HG03520 (cell line): ENCODE data around the gene GSTA2.
"Not testable (repeated sequence)": the region's sequence is repeated elsewhere in the genome, so short reads cannot be mapped to it uniquely, and the experiment has no call there.

ENCODE experiments used
- ATAC-seq: cut with Tn5 transposase; IDR thresholded peaks from one replicate; pipeline ENCODE4 v1.9.1; 2021; ENCODE audit warnings: mild to moderate bottlenecking, moderate library complexity; ENCODE audit not compliant: unreplicated experiment

Gene GSTA2

GRCh38 chr6:52726741-52727535 lies 36.3 kb downstream of the GSTA2 start:
- no peak for ATAC-seq

- ATAC-seq, result no peak
These were observed 37.1 kb downstream of the GSTA2 start for GRCh38 chr6:52726193-52726542.

- no peak for ATAC-seq
These were observed 37.6 kb downstream of the GSTA2 start for GRCh38 chr6:52725535-52726192.

GRCh38 chr6:52725143-52725534 lies 38.1 kb downstream of the GSTA2 start:
- ATAC-seq, result no peak

GRCh38 chr6:52724406-52725121 lies 38.7 kb downstream of the GSTA2 start:
- peak; percentile 99 for ATAC-seq

- ATAC-seq, result no peak
These were observed 39.3 kb downstream of the GSTA2 start for GRCh38 chr6:52724042-52724405.

- ATAC-seq, result no peak
These were observed 43.0 kb downstream of the GSTA2 start for GRCh38 chr6:52720321-52720720.

GRCh38 chr6:52718550-52718949 lies 44.7 kb downstream of the GSTA2 start:
- ATAC-seq, result no peak

- ATAC-seq, result not testable (repeated sequence)
These were observed 48.5 kb downstream of the GSTA2 start for GRCh38 chr6:52714761-52715160.

- ATAC-seq, result no peak
These were observed 51.1 kb downstream of the GSTA2 start for GRCh38 chr6:52712136-52712535.

GRCh38 chr6:52707963-52708680 lies 55.2 kb downstream of the GSTA2 start:
- no peak for ATAC-seq

- no peak for ATAC-seq
These were observed 57.3 kb downstream of the GSTA2 start for GRCh38 chr6:52706001-52706400.

GRCh38 chr6:52704781-52705502 lies 58.3 kb downstream of the GSTA2 start:
- not testable (repeated sequence) for ATAC-seq

GRCh38 chr6:52704060-52704459 lies 59.2 kb downstream of the GSTA2 start:
- no peak for ATAC-seq
